ENCODE measurements around the gene MTUS2. TPM values are rescaled to one million over a fixed set of nuclear protein-coding genes. Genes with fewer than 3 reads are reported as not detected.

The MTUS2 gene
- total RNA-seq, 1 donor from 2014 or later: 0.90 TPM

GRCh38 chr13:29486551-29486950, 666.4 kb downstream of the MTUS2 start:
- H3K4me3 Mint-ChIP-seq (ENCODE audit: unreplicated experiment): no peak overlapping the region
- no peaks in the 10 kb centered on the region for H3K9me3 Mint-ChIP-seq (ENCODE audit: unreplicated experiment)
- H3K27me3 Mint-ChIP-seq (ENCODE audit: unreplicated experiment): no peaks in the 10 kb centered on the region
- H3K27ac Mint-ChIP-seq (ENCODE audit: unreplicated experiment): no peak overlapping the region
- no peak for TF ChIP-seq CTCF (IDR thresholded peaks at IDR 0.05; ENCODE audit: unreplicated experiment)
- H3K4me1 Mint-ChIP-seq (ENCODE audit: unreplicated experiment): peaks cover 8% of the 10 kb centered on the region
- H3K36me3 Mint-ChIP-seq (ENCODE audit: low read depth, unreplicated experiment): no peaks in the 10 kb centered on the region
- DNase-seq (ENCODE audit: low spot score): no peak

GRCh38 chr13:29487466-29488454, 667.6 kb downstream of the MTUS2 start:
- Mint-ChIP-seq H3K27ac (ENCODE audit: unreplicated experiment) (no peak overlapping the region), H3K27me3 (ENCODE audit: unreplicated experiment) (no peaks in the 10 kb centered on the region), H3K9me3 (ENCODE audit: unreplicated experiment) (no peaks in the 10 kb centered on the region), H3K4me1 (ENCODE audit: unreplicated experiment) (peaks cover 6% of the 10 kb centered on the region), H3K4me3 (ENCODE audit: unreplicated experiment) (no peak overlapping the region), H3K36me3 (ENCODE audit: low read depth, unreplicated experiment) (no peaks in the 10 kb centered on the region)
- no peak for TF ChIP-seq CTCF (IDR thresholded peaks at IDR 0.05; ENCODE audit: unreplicated experiment)
- no peak for DNase-seq (ENCODE audit: low spot score)

GRCh38 chr13:29489650-29490560, 669.8 kb downstream of the MTUS2 start:
- H3K4me3 Mint-ChIP-seq (ENCODE audit: unreplicated experiment): no peak overlapping the region
- no peak for TF ChIP-seq CTCF (IDR thresholded peaks at IDR 0.05; ENCODE audit: unreplicated experiment)
- no peaks in the 10 kb centered on the region for H3K27me3 Mint-ChIP-seq (ENCODE audit: unreplicated experiment)
- no peaks in the 10 kb centered on the region for H3K9me3 Mint-ChIP-seq (ENCODE audit: unreplicated experiment)
- DNase-seq (ENCODE audit: low spot score): no peak
- H3K4me1 Mint-ChIP-seq (ENCODE audit: unreplicated experiment): peaks cover 6% of the 10 kb centered on the region
- no peak overlapping the region for H3K27ac Mint-ChIP-seq (ENCODE audit: unreplicated experiment)
- no peaks in the 10 kb centered on the region for H3K36me3 Mint-ChIP-seq (ENCODE audit: low read depth, unreplicated experiment)

- H3K27me3 Mint-ChIP-seq (ENCODE audit: unreplicated experiment): no peaks in the 10 kb centered on the region
- no peak overlapping the region for H3K4me3 Mint-ChIP-seq (ENCODE audit: unreplicated experiment)
- peaks cover 6% of the 10 kb centered on the region for H3K4me1 Mint-ChIP-seq (ENCODE audit: unreplicated experiment)
- no peak for DNase-seq (ENCODE audit: low spot score)
- TF ChIP-seq CTCF (IDR thresholded peaks at IDR 0.05; ENCODE audit: unreplicated experiment): no peak
- H3K36me3 Mint-ChIP-seq (ENCODE audit: low read depth, unreplicated experiment): no peaks in the 10 kb centered on the region
- H3K27ac Mint-ChIP-seq (ENCODE audit: unreplicated experiment): no peak overlapping the region
- H3K9me3 Mint-ChIP-seq (ENCODE audit: unreplicated experiment): no peaks in the 10 kb centered on the region
These were observed 670.4 kb downstream of the MTUS2 start for GRCh38 chr13:29490561-29490885.
